Mesendoderm (in vitro differentiated cells): Measurements from ENCODE around the gene FAF1.

Source experiments
- DNase-seq: peaks from one replicate; pipeline ENCODE4 v3.0.0; 2013
- H2AK5ac ChIP-seq: 2 replicates; pipeline ENCODE4 v1.6.1; 2013; ENCODE audit warnings: low read length, inconsistent platforms
- H2BK120ac ChIP-seq: 2 replicates; pipeline ENCODE4 v1.6.1; 2013; ENCODE audit warnings: low read depth, mild to moderate bottlenecking, low read length, moderate library complexity, mixed read lengths
- H2BK15ac ChIP-seq: replicated peaks from 2 replicates; pipeline ENCODE4 v1.6.1; 2013; ENCODE audit warnings: low read depth, mild to moderate bottlenecking, moderate library complexity
- H2BK5ac ChIP-seq: 2 replicates; pipeline ENCODE4 v1.6.1; 2013; ENCODE audit warnings: low read length, inconsistent platforms
- H3K18ac ChIP-seq: 2 replicates; pipeline ENCODE4 v1.6.1; 2013; ENCODE audit warnings: mild to moderate bottlenecking, low read length, mixed read lengths
- H3K23ac ChIP-seq: one replicate; pipeline ENCODE4 v1.6.1; 2013; ENCODE audit warnings: low read length
- H3K27ac ChIP-seq: 2 replicates; pipeline ENCODE4 v1.5.1; 2013; ENCODE audit warnings: low read depth, mild to moderate bottlenecking, inconsistent platforms, low read length, moderate library complexity
- H3K27me3 ChIP-seq: 2 replicates; pipeline ENCODE4 v1.6.1; 2013; ENCODE audit warnings: low read length, control low read depth, mild to moderate bottlenecking, inconsistent platforms; ENCODE audit not compliant: insufficient read depth, poor library complexity
- H3K36me3 ChIP-seq: 2 replicates; pipeline ENCODE4 v1.6.1; 2013; ENCODE audit warnings: low read length, inconsistent platforms; ENCODE audit not compliant: control insufficient read depth, insufficient read depth
- H3K4ac ChIP-seq: one replicate; pipeline ENCODE4 v1.6.1; 2013; ENCODE audit warnings: low read depth, mild to moderate bottlenecking, low read length, moderate library complexity
- H3K4me1 ChIP-seq: 2 replicates; pipeline ENCODE4 v1.6.1; 2013; ENCODE audit warnings: low read depth, low read length, inconsistent platforms; ENCODE audit not compliant: control insufficient read depth
- H3K4me2 ChIP-seq: 2 replicates; pipeline ENCODE4 v1.6.1; 2013; ENCODE audit warnings: low read length
- H3K4me3 ChIP-seq: 2 replicates; pipeline ENCODE4 v1.5.1; 2013; ENCODE audit warnings: mild to moderate bottlenecking, low read length
- H3K56ac ChIP-seq: one replicate; pipeline ENCODE4 v1.6.1; 2013; ENCODE audit warnings: low read length
- H3K79me1 ChIP-seq: 2 replicates; pipeline ENCODE4 v1.6.1; 2013; ENCODE audit warnings: low read length, inconsistent platforms
- H3K79me2 ChIP-seq: 2 replicates; pipeline ENCODE4 v1.6.1; 2013; ENCODE audit warnings: mild to moderate bottlenecking, low read length; ENCODE audit not compliant: control insufficient read depth, insufficient read depth
- H3K9ac ChIP-seq: 2 replicates; pipeline ENCODE4 v1.6.1; 2013; ENCODE audit warnings: low read length, inconsistent platforms
- H4K5ac ChIP-seq: one replicate; pipeline ENCODE4 v1.6.1; 2013; ENCODE audit warnings: low read length
- H4K8ac ChIP-seq: one replicate; pipeline ENCODE4 v1.6.1; 2013; ENCODE audit warnings: low read depth, mild to moderate bottlenecking, control low read depth, low read length, moderate library complexity
- WGBS: extraction: QIAGEN DNeasy Blood & Tissue Kit; methylation state at CpG from one replicate; pipeline ENCODE4 v1.1.7; 2013; ENCODE audit warnings: low lambda C conversion rate, missing lambda C conversion rate; ENCODE audit not compliant: insufficient coverage; ENCODE audit errors: extremely low coverage; 5-methylcytosine and 5-hydroxymethylcytosine counted together

FAF1 gene

DNA sequence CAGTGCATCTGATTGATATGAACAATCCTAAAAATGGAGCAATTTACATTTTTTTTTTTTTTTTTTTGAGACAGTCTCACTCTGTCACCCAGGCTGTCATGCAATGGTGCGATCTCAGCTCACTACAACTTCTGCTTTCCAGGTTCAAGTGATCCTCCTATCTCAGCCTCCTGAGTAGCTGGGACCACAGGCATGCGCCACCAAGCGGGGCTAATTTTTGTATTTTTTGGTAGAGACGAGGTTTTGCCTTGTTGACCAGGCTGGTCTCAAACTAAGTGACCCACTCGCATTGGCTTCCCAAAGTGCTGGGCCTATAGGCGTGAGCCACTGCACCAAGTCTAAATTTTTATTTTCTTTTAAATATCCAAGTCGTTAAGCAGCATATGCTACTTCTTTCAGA lies 109.0 kb downstream of the FAF1 start:
- Histone ChIP-seq H3K4me3 (no peak overlapping the region), H2BK15ac (no peak overlapping the region), H4K8ac (no peak overlapping the region), H3K27ac (no peak overlapping the region), H3K27me3 (no peaks in the 10 kb centered on the region), H3K4me1 (no peaks in the 10 kb centered on the region), H2AK5ac (no peak overlapping the region), H3K9ac (no peak overlapping the region), H2BK120ac (no peak overlapping the region), H3K79me1 (peaks cover 1% of the 10 kb centered on the region), H4K5ac (no peak overlapping the region), H3K56ac (no peak overlapping the region), H3K4ac (no peak overlapping the region), H2BK5ac (no peak overlapping the region), H3K36me3 (no peaks in the 10 kb centered on the region), H3K79me2 (no peaks in the 10 kb centered on the region), H3K23ac (no peak overlapping the region), H3K18ac (no peak overlapping the region), H3K4me2 (no peak overlapping the region)
- WGBS = no CpG with 5 or more reads among the region's 7 CpGs
- no peak for DNase-seq

DNA sequence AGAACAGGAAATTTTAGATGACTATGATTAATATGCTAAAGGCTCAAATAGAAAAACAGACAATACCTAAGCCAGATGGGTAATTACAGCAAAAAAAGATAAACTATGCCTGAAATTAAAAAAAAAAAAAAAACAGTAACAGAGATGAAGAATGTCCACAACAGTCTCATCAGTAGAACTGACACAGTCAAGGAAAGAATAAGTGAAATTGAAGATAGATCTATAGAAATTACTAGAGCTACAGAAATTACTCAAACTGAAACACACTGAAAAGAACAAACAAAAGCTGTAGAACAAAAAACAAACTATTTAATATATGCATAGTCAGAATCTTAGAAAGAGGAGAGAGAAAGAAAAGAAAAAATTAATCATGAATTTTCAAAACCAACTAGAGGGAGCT lies 112.8 kb downstream of the FAF1 start:
- no peak overlapping the region for H2AK5ac ChIP-seq
- peaks cover 1% of the 10 kb centered on the region for H3K79me1 ChIP-seq
- H3K9ac ChIP-seq = no peak overlapping the region
- no peak overlapping the region for H4K5ac ChIP-seq
- no peak overlapping the region for H2BK120ac ChIP-seq
- H3K4me1 ChIP-seq = no peaks in the 10 kb centered on the region
- no peaks in the 10 kb centered on the region for H3K36me3 ChIP-seq
- DNase-seq = no peak
- no peak overlapping the region for H3K56ac ChIP-seq
- no peak overlapping the region for H3K4me3 ChIP-seq
- H3K18ac ChIP-seq = no peak overlapping the region
- H4K8ac ChIP-seq = no peak overlapping the region
- H3K79me2 ChIP-seq = no peaks in the 10 kb centered on the region
- H3K27me3 ChIP-seq = no peaks in the 10 kb centered on the region
- no peak overlapping the region for H2BK15ac ChIP-seq
- no peak overlapping the region for H3K23ac ChIP-seq
- H3K27ac ChIP-seq = no peak overlapping the region
- no peak overlapping the region for H3K4ac ChIP-seq
- no peak overlapping the region for H2BK5ac ChIP-seq
- no peak overlapping the region for H3K4me2 ChIP-seq

DNA sequence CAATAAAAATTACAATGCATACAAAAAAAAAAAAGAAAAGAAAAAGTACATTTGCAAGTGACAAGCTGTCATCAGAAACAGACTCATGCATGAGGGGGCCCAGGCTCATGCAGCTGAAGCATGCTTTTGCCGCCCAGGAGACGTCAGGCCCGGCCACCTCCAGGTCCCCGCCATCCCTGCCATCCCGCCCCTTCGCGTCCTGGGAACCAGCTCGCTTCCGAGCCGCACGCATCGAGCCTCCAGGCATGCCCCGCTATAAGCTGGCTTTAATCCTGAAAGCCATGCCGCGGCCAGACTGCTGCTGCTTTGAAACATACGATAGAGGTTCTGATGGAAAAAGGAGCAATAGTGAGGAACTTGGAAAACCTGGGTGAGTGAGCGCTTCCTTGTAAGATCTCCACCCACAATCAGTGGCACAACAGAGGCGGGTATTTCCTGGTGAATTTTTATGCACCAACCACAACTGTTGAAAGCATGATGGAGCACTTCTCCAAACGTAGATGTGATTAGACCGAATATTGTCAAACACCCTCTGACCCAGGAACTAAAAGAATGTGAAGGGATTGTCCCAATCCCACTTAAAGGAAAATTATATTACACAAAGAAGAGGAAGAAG lies 113.7 kb downstream of the FAF1 start:
- no peak overlapping the region for H2BK5ac ChIP-seq
- H3K36me3 ChIP-seq = no peaks in the 10 kb centered on the region
- H2AK5ac ChIP-seq = no peak overlapping the region
- no peak for DNase-seq
- no CpG with 5 or more reads among the region's 20 CpGs for WGBS
- H3K23ac ChIP-seq = no peak overlapping the region
- no peak overlapping the region for H2BK15ac ChIP-seq
- no peaks in the 10 kb centered on the region for H3K79me2 ChIP-seq
- H3K27ac ChIP-seq = no peak overlapping the region
- no peak overlapping the region for H2BK120ac ChIP-seq
- no peak overlapping the region for H3K9ac ChIP-seq
- no peak overlapping the region for H3K18ac ChIP-seq
- H4K5ac ChIP-seq = no peak overlapping the region
- peaks cover 1% of the 10 kb centered on the region for H3K79me1 ChIP-seq
- H3K4me1 ChIP-seq = no peaks in the 10 kb centered on the region
- H3K27me3 ChIP-seq = no peaks in the 10 kb centered on the region
- H4K8ac ChIP-seq = no peak overlapping the region
- H3K4me2 ChIP-seq = no peak overlapping the region
- no peak overlapping the region for H3K56ac ChIP-seq
- no peak overlapping the region for H3K4ac ChIP-seq
- H3K4me3 ChIP-seq = no peak overlapping the region

DNA sequence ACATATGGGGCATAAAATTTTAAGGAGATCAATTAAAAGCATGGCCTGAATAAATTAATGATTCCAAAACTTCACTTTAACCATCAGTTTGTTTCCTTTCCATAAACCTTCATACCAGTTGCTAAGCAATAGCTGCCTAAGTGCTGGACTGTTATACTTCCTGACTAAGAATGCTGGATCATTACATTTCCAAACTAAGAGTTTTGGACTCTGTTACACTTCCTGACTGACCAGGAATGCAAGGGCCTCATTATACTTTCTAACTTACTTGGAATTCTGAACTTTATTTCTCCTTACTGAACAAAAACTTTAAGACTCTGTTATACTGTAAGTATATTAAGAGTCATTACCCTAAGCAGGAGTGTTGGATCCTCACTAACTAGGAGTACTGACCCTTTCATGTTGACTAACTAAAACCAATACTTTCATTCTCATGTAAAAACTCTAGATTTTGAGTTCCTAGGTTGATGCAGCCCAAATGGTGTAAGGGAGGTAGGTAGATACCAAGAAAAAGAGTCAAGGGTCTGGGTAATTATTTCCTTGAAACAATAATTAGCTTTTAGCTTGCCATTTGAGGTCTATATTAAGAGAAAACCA lies 118.2 kb downstream of the FAF1 start:
- no peak for DNase-seq
- no peak overlapping the region for H3K23ac ChIP-seq
- H3K9ac ChIP-seq = no peak overlapping the region
- no peaks in the 10 kb centered on the region for H3K79me2 ChIP-seq
- H2BK15ac ChIP-seq = no peak overlapping the region
- no peak overlapping the region for H2BK120ac ChIP-seq
- no peaks in the 10 kb centered on the region for H3K79me1 ChIP-seq
- no peak overlapping the region for H2BK5ac ChIP-seq
- no peak overlapping the region for H3K4ac ChIP-seq
- H2AK5ac ChIP-seq = no peak overlapping the region
- H4K8ac ChIP-seq = no peak overlapping the region
- H3K4me3 ChIP-seq = no peak overlapping the region
- H3K18ac ChIP-seq = no peak overlapping the region
- H3K4me2 ChIP-seq = no peak overlapping the region
- H3K36me3 ChIP-seq = no peaks in the 10 kb centered on the region
- no peak overlapping the region for H3K56ac ChIP-seq
- no peaks in the 10 kb centered on the region for H3K27me3 ChIP-seq
- H3K27ac ChIP-seq = no peak overlapping the region
- H3K4me1 ChIP-seq = no peaks in the 10 kb centered on the region
- no peak overlapping the region for H4K5ac ChIP-seq

DNA sequence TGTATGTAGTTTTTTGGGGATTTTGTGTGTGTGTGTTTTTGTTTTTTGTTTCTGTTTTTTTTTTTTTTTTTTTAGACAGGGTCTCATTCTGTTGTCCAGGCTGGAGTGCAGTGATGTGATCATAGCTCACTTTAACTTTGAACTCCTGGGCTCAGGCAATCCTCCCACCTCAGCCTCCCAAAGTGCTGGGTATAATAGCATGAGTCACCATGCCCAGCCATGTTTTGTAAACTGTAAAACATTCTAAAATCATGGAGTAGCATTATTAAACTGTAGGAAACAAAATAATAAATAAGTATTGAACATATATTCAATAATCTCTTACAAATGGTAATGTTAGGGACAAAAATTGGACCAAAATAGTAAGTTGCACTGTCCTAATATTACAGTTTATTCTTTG lies 124.0 kb downstream of the FAF1 start:
- Histone ChIP-seq H2BK120ac (no peak overlapping the region), H3K4me1 (no peaks in the 10 kb centered on the region), H3K36me3 (no peaks in the 10 kb centered on the region), H3K79me2 (no peaks in the 10 kb centered on the region), H2BK5ac (no peak overlapping the region), H3K79me1 (no peaks in the 10 kb centered on the region), H3K27ac (no peak overlapping the region), H3K23ac (no peak overlapping the region), H2BK15ac (no peak overlapping the region), H2AK5ac (no peak overlapping the region), H3K4ac (no peak overlapping the region), H3K18ac (no peak overlapping the region), H3K4me3 (no peak overlapping the region), H4K8ac (no peak overlapping the region), H3K56ac (no peak overlapping the region), H3K27me3 (no peaks in the 10 kb centered on the region), H3K4me2 (no peak overlapping the region), H4K5ac (no peak overlapping the region), H3K9ac (no peak overlapping the region)
- DNase-seq = no peak

DNA sequence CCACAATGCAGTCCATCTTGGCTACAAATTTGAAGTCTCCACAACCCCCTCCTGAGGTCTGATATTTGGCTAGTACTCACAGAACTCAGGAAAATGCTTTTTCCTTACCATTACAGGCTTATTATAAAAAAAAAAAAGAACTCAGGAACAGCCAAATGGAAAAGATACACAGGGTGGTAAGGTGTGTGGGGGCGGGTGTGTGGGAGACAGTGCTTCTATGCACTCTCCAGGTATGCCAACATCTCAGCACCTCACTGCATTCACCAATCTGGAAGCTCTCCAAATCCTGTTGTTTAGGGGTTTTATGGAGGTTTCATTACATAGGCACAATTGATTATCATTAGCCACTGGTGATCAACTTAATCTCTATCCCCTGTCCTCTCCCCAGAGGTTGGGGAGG lies 126.9 kb downstream of the FAF1 start:
- Histone ChIP-seq H3K36me3 (no peaks in the 10 kb centered on the region), H3K27ac (no peak overlapping the region), H2BK5ac (no peak overlapping the region)

More for the DNA sequence above, 126.9 kb downstream of the FAF1 start:
- no CpG with 5 or more reads among the region's 1 CpG for WGBS
- Histone ChIP-seq H3K4me3 (no peak overlapping the region), H2BK15ac (no peak overlapping the region), H3K9ac (no peak overlapping the region), H3K18ac (no peak overlapping the region), H3K23ac (no peak overlapping the region), H3K27me3 (no peaks in the 10 kb centered on the region), H3K4ac (no peak overlapping the region), H3K56ac (no peak overlapping the region), H3K79me2 (no peaks in the 10 kb centered on the region), H2BK120ac (no peak overlapping the region), H4K5ac (no peak overlapping the region), H3K4me1 (no peaks in the 10 kb centered on the region), H3K79me1 (no peaks in the 10 kb centered on the region), H3K4me2 (no peak overlapping the region), H2AK5ac (no peak overlapping the region), H4K8ac (no peak overlapping the region)
- no peak for DNase-seq
